GM20000 (cell line): ENCODE measurements around the gene P2RY14.

Source experiments
- DNase-seq: peaks from one replicate; pipeline ENCODE4 v3.0.0; 2012; ENCODE audit warnings: low spot score
- CTCF ChIP-seq: IDR thresholded peaks from 2 replicates; pipeline ENCODE4 v1.5.1; 2012; ENCODE audit warnings: mild to moderate bottlenecking, control low read depth; ENCODE audit errors: extremely low read depth, missing control alignments

P2RY14 gene

GRCh38 chr3:151214459-151214858 is 63.9 kb downstream of the P2RY14 start:
- no peak for DNase-seq
- no peak for TF ChIP-seq CTCF

GRCh38 chr3:151213881-151214280 is 64.5 kb downstream of the P2RY14 start:
- TF ChIP-seq CTCF: no peak
- no peak for DNase-seq

GRCh38 chr3:151213151-151213550 is 65.2 kb downstream of the P2RY14 start:
- TF ChIP-seq CTCF: no peak
- no peak for DNase-seq

GRCh38 chr3:151210676-151211381 is 67.5 kb downstream of the P2RY14 start:
- peak; percentile 7 for DNase-seq
- no peak for TF ChIP-seq CTCF

GRCh38 chr3:151209654-151210053 is 68.7 kb downstream of the P2RY14 start:
- no peak for TF ChIP-seq CTCF
- no peak for DNase-seq

- no peak for DNase-seq
- no peak for TF ChIP-seq CTCF
Measured at GRCh38 chr3:151206201-151206600, 72.1 kb downstream of the P2RY14 start.

- no peak for TF ChIP-seq CTCF
- no peak for DNase-seq
Measured at GRCh38 chr3:151205482-151205881, 72.9 kb downstream of the P2RY14 start.
